Heart right ventricle (tissue), 16 donors: ENCODE measurements around the gene COL5A1. TPM values are rescaled to one million over a fixed set of nuclear protein-coding genes. Genes with fewer than 3 reads are reported as not detected.
A peak's percentile ranks its signal among the peaks of the same experiment; 100 is the strongest.

Source experiments
- ATAC-seq, 8 donors: fragments of 200-7000 bp; cut with Tn5 transposase; one replicate each; pipeline ENCODE4 v1.9.1; 2020; ENCODE audit warnings: mild to moderate bottlenecking in 8 of 8, moderate library complexity in 8 of 8, moderate number of reproducible peaks in 1 of 8
- DNase-seq, 2 donors: peaks; one replicate each; pipeline ENCODE4 v3.0.0-alpha.2; 2020
- H3K27ac ChIP-seq, 10 donors: fragments of 200-600 bp; sonication (generic) in 2 of 10; one replicate each; pipeline versions ENCODE4 v1.5.0 to v1.8.0; 2020 to 2022; ENCODE audit warnings: mild to moderate bottlenecking in 3 of 10
- H3K27me3 ChIP-seq, 7 donors: fragments of 200-600 bp; one replicate each; pipeline ENCODE4 v1.8.0; 2021 to 2022; ENCODE audit warnings: mild to moderate bottlenecking in 2 of 7
- H3K36me3 ChIP-seq, 9 donors: fragments of 200-600 bp; sonication (generic) in 1 of 9; one replicate each; pipeline versions ENCODE4 v1.5.0 to v1.8.0; 2020 to 2022; ENCODE audit warnings: mild to moderate bottlenecking in 2 of 9
- H3K4me1 ChIP-seq, 9 donors: fragments of 200-600 bp; sonication (generic) in 1 of 9; one replicate each; pipeline versions ENCODE4 v1.5.0 to v1.8.0; 2020 to 2022; ENCODE audit warnings: mild to moderate bottlenecking in 4 of 9
- H3K4me3 ChIP-seq, 10 donors: fragments of 200-600 bp; sonication (generic) in 2 of 10; one replicate each; pipeline versions ENCODE4 v1.5.0 to v1.8.0; 2020 to 2022; ENCODE audit warnings: mild to moderate bottlenecking in 7 of 10, moderate library complexity in 2 of 10
- H3K9me3 ChIP-seq, 11 donors: fragments of 200-600 bp in 10 of 11; sonication (generic) in 2 of 11; one replicate each; pipeline versions ENCODE4 v1.5.0 to v1.8.0; 2013 to 2022; ENCODE audit warnings: mild to moderate bottlenecking in 2 of 11, control low read depth in 1 of 11, moderate library complexity in 1 of 11
- WGBS, 2 donors: extraction: QIAGEN DNeasy Blood & Tissue Kit; methylation state at CpG; one replicate each; pipeline ENCODE4 v1.1.7; 2013; ENCODE audit warnings: inconsistent platforms in 1 of 2; 5-methylcytosine and 5-hydroxymethylcytosine counted together
- intact Hi-C, 10 donors: fragments of 100-400 bp; cut with DNase I; formaldehyde crosslinking; loops; one replicate each; pipeline versions ENCODE4 v1.11.1 to v1.14.2; 2022
- polyA plus RNA-seq, 2 donors: library from polyadenylated mRNA; stranded (reverse); fragments of 200-250 nt; gene quantifications; one replicate each; pipeline ENCODE4 v1.2.3, GENCODE V29; 2013
- total RNA-seq, 10 donors: library from RNA; stranded (reverse); fragmentation: NEBNext Ultra II Directional in 3 of 10; extraction: Animal tissue kit (Norgen Biotek cat#: 25700) in 3 of 10; gene quantifications; one replicate each; pipeline versions ENCODE4 v1.2.1 to v1.2.4, GENCODE V29; 2021 to 2023
- TF ChIP-seq, protein P1 (sequence below), 9 donors: fragments of 200-600 bp; sonication (generic) in 2 of 9; IDR thresholded peaks; one replicate each; pipeline versions ENCODE4 v1.5.0 to v1.8.0; 2021 to 2022; ENCODE audit warnings: antibody characterized with exemption in 9 of 9, mild to moderate bottlenecking in 5 of 9, moderate library complexity in 1 of 9
- donor health status: Arrhythmogenic right ventricular cardiomyopathy.
- donor health status: ischemic (EF 13 %, LVEDD 7.1; RV severe dilation, severe dysfunction).
- donor health status: healthy with polysubstance abuse.
- donor health status: DM: no; HTN: yes; CAD: no.
- donor health status: DM: no; HTN: no; CAD: no.
- donor health status: ischemic (EF 25% LVEDD 6.9; RV normal size, moderate dysfunction).
- donor health status: ischemic (EF 25% LVEDD 5.7; RV mildly dilated, moderate dysfunction).
- donor health status: healthy.
- donor health status: DM: yes; HTN: yes; CAD: no.
- donor health status: Ischemic cardiomyopathy.
- donor health status: ischemic (EF 35%, LVEDD 5.7; RV mildly dilated, moderate dysfunction).
- donor health status: nonischemic (EF 11% LVEDD 7.7; RV severe dilation, severe dysfunction).
- donor health status: DM: yes; HTN: yes; CAD: no.
- donor health status: PGD.
- donor health status: ischemic (EF 29% LVEDD 5.4; RV normal size, mild dysfunction).
- donor health status: nonischemic (EF 23%, LVEDD 6.1; RV moderate dilation, normal function).

The COL5A1 gene
- total and polyA plus RNA-seq, 12 donors = 8.1 to 60.0 (median 13.3) TPM

GRCh38 chr9:134669399-134669955, 27.9 kb downstream of the COL5A1 start:
- Histone ChIP-seq H3K4me1 (peaks cover 0 to 25% (median 8%) of the 10 kb centered on the region in 9 donors), H3K9me3 (peaks cover 0 to 9% (median 0%) of the 10 kb centered on the region in 11 donors), H3K36me3 (peaks cover 0 to 4% (median 0%) of the 10 kb centered on the region in 9 donors), H3K27ac (no peak overlapping the region), H3K4me3 (no peak overlapping the region), H3K27me3 (no peaks in the 10 kb centered on the region)
- DNase-seq (no peak), ATAC-seq (no peak)
- TF ChIP-seq, protein P1, sequence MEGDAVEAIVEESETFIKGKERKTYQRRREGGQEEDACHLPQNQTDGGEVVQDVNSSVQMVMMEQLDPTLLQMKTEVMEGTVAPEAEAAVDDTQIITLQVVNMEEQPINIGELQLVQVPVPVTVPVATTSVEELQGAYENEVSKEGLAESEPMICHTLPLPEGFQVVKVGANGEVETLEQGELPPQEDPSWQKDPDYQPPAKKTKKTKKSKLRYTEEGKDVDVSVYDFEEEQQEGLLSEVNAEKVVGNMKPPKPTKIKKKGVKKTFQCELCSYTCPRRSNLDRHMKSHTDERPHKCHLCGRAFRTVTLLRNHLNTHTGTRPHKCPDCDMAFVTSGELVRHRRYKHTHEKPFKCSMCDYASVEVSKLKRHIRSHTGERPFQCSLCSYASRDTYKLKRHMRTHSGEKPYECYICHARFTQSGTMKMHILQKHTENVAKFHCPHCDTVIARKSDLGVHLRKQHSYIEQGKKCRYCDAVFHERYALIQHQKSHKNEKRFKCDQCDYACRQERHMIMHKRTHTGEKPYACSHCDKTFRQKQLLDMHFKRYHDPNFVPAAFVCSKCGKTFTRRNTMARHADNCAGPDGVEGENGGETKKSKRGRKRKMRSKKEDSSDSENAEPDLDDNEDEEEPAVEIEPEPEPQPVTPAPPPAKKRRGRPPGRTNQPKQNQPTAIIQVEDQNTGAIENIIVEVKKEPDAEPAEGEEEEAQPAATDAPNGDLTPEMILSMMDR (IDR thresholded peaks at IDR 0.05) = no peak
- intact Hi-C loops = no loop called here
- 48 to 54% methylated on average over 9 of the region's 9 CpGs for WGBS, 2 donors

- no peak for DNase-seq
- 44% methylated on average over 6 of the region's 6 CpGs for WGBS, 2 donors
- no peak overlapping the region for H3K4me3 ChIP-seq
- no peaks in the 10 kb centered on the region for H3K27me3 ChIP-seq
- peaks cover 0 to 12% (median 0%) of the 10 kb centered on the region in 11 donors for H3K9me3 ChIP-seq
- no peak for ATAC-seq
- no peak overlapping the region for H3K27ac ChIP-seq
- H3K36me3 ChIP-seq = peaks cover 0 to 4% (median 0%) of the 10 kb centered on the region in 9 donors
- intact Hi-C loops = no loop called here
- TF ChIP-seq, protein P1 (IDR thresholded peaks at IDR 0.05) = no peak
- H3K4me1 ChIP-seq = peaks cover 0 to 25% (median 8%) of the 10 kb centered on the region in 9 donors
These were observed 28.5 kb downstream of the COL5A1 start for GRCh38 chr9:134670042-134670525.

DNA sequence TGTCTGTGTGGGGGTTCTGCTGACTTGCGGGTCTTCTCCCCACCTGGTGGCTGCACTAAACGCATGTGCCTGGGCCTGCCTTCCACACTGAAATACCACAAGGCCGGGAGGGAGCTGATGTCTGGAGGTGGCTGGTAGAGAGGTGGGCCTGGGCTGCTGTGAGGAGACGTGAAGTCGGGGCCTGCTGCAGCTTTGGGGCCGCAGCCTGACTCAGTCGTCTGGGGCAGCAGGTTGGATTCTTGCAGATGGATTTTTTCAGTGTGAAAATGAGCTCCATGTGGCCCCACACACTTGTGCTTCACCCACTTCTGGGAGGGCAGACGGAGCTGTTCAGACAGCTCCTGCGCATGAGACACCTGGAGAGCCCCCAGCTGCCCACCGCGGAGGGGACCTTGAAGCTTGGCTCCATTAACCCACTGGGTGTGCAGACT, 29.3 kb downstream of the COL5A1 start:
- Histone ChIP-seq H3K27ac (no peak overlapping the region), H3K27me3 (no peaks in the 10 kb centered on the region), H3K4me1 (peaks cover 0 to 25% (median 8%) of the 10 kb centered on the region in 9 donors), H3K36me3 (peaks cover 0 to 4% (median 0%) of the 10 kb centered on the region in 9 donors), H3K9me3 (peaks cover 0 to 20% (median 0%) of the 10 kb centered on the region in 11 donors), H3K4me3 (no peak overlapping the region)
- ATAC-seq (peak in 1 of 8 donors; percentile 26), DNase-seq (no peak)
- intact Hi-C loops = no loop called here
- WGBS, 2 donors = 88 to 90% methylated on average over 11 of the region's 11 CpGs
- TF ChIP-seq, protein P1 (IDR thresholded peaks at IDR 0.05) = no peak

DNA sequence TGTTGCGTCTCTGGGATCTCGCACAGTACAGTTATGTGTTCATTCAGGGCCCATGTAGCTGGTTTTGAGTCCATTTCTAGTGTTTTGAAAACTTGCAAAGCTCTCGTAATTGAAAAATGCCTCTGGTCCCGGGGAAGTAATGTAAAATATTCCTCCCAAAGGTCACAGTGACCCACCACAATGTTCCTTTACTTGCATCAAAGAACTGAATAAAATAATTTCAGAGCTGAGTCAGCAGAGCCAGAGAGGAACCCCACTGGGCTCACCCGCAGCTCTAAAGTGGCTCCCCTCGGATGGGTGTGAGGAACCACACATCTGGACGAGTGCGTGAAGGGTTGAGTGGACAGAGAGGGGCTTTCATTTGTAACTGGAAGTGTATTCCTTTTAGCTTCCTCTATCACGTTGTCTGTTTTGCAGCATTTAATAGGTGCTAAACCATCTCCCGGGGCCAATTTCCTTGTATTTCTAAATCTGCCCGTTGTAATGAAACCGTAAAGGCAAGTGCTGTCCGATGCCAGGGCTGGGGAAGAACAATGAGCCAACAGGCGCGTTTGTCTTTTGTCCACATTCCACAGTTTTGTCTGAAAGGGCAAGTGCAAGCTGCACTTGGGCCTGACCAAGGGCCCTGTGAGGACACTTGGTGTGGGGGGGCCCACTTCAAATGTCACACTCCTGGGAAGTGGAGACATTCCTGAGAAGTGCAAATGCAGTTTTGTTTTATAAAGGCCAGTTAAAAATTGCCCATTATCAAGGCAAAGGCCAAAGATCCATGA, 29.9 kb downstream of the COL5A1 start:
- DNase-seq = no peak
- TF ChIP-seq, protein P1 (IDR thresholded peaks at IDR 0.05) = no peak
- intact Hi-C loops = no loop called here
- Histone ChIP-seq H3K9me3 (peaks cover 0 to 23% (median 0%) of the 10 kb centered on the region in 11 donors), H3K4me3 (no peak overlapping the region), H3K36me3 (peaks cover 0 to 4% (median 0%) of the 10 kb centered on the region in 9 donors), H3K27ac (no peak overlapping the region), H3K4me1 (peaks cover 0 to 28% (median 8%) of the 10 kb centered on the region in 9 donors), H3K27me3 (no peaks in the 10 kb centered on the region)
- 86% methylated on average over 15 of the region's 15 CpGs for WGBS, 2 donors
- ATAC-seq = no peak
